KOPT-K1 (cell line): Measurements from ENCODE around the gene GPR39.

ENCODE experiments used
- H3K27ac ChIP-seq: fragments of 200-600 bp; sonication (generic); 2 replicates; pipeline ENCODE4 v1.5.1; 2016; ENCODE audit warnings: antibody characterized with exemption, mild to moderate bottlenecking, low read depth, low read length; ENCODE audit not compliant: poor library complexity, severe bottlenecking
- H3K36me3 ChIP-seq: fragments of 200-600 bp; sonication (generic); 2 replicates; pipeline ENCODE4 v1.5.1; 2017; ENCODE audit warnings: antibody characterized with exemption, mild to moderate bottlenecking, low read length, moderate library complexity; ENCODE audit not compliant: insufficient read depth
- H3K9me3 ChIP-seq: fragments of 200-600 bp; sonication (generic); 2 replicates; pipeline ENCODE4 v1.5.1; 2017; ENCODE audit warnings: antibody characterized with exemption, low read length, mild to moderate bottlenecking; ENCODE audit not compliant: insufficient read depth, poor library complexity, severe bottlenecking

GPR39 gene

GRCh38 chr2:132654335-132654734 is 237.7 kb downstream of the GPR39 start:
- Histone ChIP-seq H3K36me3 (no peaks in the 10 kb centered on the region), H3K9me3 (no peaks in the 10 kb centered on the region), H3K27ac (no peak overlapping the region)

- H3K9me3 ChIP-seq: no peaks in the 10 kb centered on the region
- H3K36me3 ChIP-seq: no peaks in the 10 kb centered on the region
- no peak overlapping the region for H3K27ac ChIP-seq
These were observed 238.4 kb downstream of the GPR39 start for GRCh38 chr2:132654968-132655367.

- H3K36me3 ChIP-seq: no peaks in the 10 kb centered on the region
- no peak overlapping the region for H3K27ac ChIP-seq
These were observed 239.8 kb downstream of the GPR39 start for GRCh38 chr2:132656266-132656975.

GRCh38 chr2:132659331-132659730 is 242.7 kb downstream of the GPR39 start:
- Histone ChIP-seq H3K36me3 (no peaks in the 10 kb centered on the region), H3K9me3 (no peaks in the 10 kb centered on the region), H3K27ac (no peak overlapping the region)

More at GRCh38 chr2:132656266-132656975, 239.8 kb downstream of the GPR39 start:
- H3K9me3 ChIP-seq: no peaks in the 10 kb centered on the region

GRCh38 chr2:132662732-132663131 is 246.1 kb downstream of the GPR39 start:
- H3K27ac ChIP-seq: no peak overlapping the region
- H3K9me3 ChIP-seq: no peaks in the 10 kb centered on the region
- H3K36me3 ChIP-seq: no peaks in the 10 kb centered on the region

- Histone ChIP-seq H3K9me3 (peaks cover 7% of the 10 kb centered on the region), H3K36me3 (no peaks in the 10 kb centered on the region), H3K27ac (no peak overlapping the region)
These were observed 247.5 kb downstream of the GPR39 start for GRCh38 chr2:132664096-132664495.

- Histone ChIP-seq H3K36me3 (no peaks in the 10 kb centered on the region), H3K9me3 (peaks cover 13% of the 10 kb centered on the region), H3K27ac (no peak overlapping the region)
These were observed 249.0 kb downstream of the GPR39 start for GRCh38 chr2:132665401-132666140.

GRCh38 chr2:132667706-132668105 is 251.1 kb downstream of the GPR39 start:
- Histone ChIP-seq H3K27ac (no peak overlapping the region), H3K9me3 (peaks cover 13% of the 10 kb centered on the region), H3K36me3 (no peaks in the 10 kb centered on the region)

GRCh38 chr2:132668189-132668823 is 251.7 kb downstream of the GPR39 start:
- Histone ChIP-seq H3K36me3 (no peaks in the 10 kb centered on the region), H3K9me3 (peaks cover 13% of the 10 kb centered on the region), H3K27ac (no peak overlapping the region)

- Histone ChIP-seq H3K27ac (no peak overlapping the region), H3K9me3 (peaks cover 13% of the 10 kb centered on the region), H3K36me3 (no peaks in the 10 kb centered on the region)
These were observed 252.6 kb downstream of the GPR39 start for GRCh38 chr2:132668987-132669907.

GRCh38 chr2:132669908-132670495 is 253.4 kb downstream of the GPR39 start, which contains the start of gene LYPD1:
TSS of gene LYPD1 (minus strand) at chr2:132670205. CDS start at chr2:132669932, 273 bp downstream.
- H3K27ac ChIP-seq: no peak within 1 kb of the TSS

GRCh38 chr2:132670496-132671150 is 254.0 kb downstream of the GPR39 start:
- Histone ChIP-seq H3K36me3 (no peaks in the 10 kb centered on the region), H3K27ac (no peak overlapping the region), H3K9me3 (peaks cover 13% of the 10 kb centered on the region)

More at GRCh38 chr2:132669908-132670495, 253.4 kb downstream of the GPR39 start, which contains the start of gene LYPD1:
- H3K9me3 ChIP-seq: peaks cover 13% of the 10 kb centered on the region
- no peaks in the 10 kb centered on the region for H3K36me3 ChIP-seq

GRCh38 chr2:132671151-132671835 is 254.7 kb downstream of the GPR39 start:
- no peak overlapping the region for H3K27ac ChIP-seq
- H3K36me3 ChIP-seq: no peaks in the 10 kb centered on the region
- peaks cover 13% of the 10 kb centered on the region for H3K9me3 ChIP-seq
